VCaP (cell line): ENCODE results near the gene DUSP1.

ENCODE experiments used
- H3K27ac ChIP-seq: fragments of 450-650 bp; 2 replicates; pipeline ENCODE4 v1.5.1; 2017
- TF ChIP-seq, protein P1 (sequence below): fragments of 450-650 bp; conservative IDR thresholded peaks from 2 replicates; pipeline ENCODE4 v1.5.1; 2017; ENCODE audit warnings: mild to moderate bottlenecking, moderate library complexity

DUSP1 gene

DNA sequence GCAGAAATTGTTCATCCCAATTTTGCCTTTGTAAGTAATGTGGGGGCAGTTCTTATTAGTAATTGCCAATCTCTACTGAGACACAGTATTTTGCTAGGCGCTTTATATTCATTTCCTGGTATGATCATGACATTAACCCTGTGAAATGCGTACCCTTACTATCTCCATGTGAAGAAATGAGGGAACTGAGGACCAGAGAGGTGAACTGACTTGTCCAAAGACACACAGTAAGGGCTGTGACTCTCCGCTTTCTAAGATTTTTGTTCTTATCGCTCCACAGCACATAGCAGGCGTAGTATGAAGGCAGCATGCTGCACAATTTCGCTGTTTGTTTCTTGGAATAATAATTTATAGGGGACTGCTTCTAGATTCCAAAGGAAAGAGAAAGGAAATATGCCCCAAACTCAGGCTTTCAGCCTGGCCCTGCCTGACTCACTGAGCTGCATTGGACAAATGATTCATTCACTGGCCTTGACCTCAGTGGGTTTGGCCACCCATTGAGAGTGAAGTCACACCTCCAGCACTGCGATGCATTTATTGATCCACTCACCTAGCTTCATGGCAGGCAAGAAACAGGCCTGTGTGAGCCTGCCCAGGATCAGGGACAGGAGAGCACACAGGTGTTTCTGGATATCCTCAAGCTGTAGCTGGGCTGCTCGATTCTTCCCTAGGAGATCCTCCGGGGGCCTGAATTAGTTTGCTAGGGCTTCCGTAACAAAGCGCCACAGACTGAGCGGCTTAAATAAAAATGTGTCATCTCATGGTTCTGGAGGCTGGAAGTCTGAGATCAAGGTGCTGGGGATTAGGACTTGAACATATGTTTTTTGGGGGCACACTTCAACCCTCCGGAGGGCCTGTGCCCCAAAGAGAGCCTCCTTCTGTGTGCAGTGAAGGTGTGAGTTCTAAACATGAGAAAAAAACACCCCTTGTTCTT lies 7.2 kb upstream of the DUSP1 start:
- H3K27ac ChIP-seq: no peak overlapping the region
- TF ChIP-seq, protein P1, sequence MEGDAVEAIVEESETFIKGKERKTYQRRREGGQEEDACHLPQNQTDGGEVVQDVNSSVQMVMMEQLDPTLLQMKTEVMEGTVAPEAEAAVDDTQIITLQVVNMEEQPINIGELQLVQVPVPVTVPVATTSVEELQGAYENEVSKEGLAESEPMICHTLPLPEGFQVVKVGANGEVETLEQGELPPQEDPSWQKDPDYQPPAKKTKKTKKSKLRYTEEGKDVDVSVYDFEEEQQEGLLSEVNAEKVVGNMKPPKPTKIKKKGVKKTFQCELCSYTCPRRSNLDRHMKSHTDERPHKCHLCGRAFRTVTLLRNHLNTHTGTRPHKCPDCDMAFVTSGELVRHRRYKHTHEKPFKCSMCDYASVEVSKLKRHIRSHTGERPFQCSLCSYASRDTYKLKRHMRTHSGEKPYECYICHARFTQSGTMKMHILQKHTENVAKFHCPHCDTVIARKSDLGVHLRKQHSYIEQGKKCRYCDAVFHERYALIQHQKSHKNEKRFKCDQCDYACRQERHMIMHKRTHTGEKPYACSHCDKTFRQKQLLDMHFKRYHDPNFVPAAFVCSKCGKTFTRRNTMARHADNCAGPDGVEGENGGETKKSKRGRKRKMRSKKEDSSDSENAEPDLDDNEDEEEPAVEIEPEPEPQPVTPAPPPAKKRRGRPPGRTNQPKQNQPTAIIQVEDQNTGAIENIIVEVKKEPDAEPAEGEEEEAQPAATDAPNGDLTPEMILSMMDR: no peak

DNA sequence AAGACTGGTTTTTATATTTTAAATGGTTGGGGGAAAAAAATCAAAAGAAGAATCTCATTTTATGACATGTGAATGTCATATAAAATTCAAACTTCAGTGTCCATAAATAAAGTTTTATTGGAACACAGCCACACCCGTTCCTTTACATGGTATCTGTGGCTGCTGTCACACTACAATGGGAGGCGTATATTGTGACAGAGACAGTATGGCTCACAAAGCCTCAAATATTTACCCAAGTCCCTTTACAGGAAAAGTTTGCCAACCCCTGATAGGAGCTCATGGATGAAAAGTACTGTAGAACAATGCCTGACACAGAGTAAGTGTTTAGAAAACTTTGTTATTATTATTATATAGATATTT lies 5.2 kb upstream of the DUSP1 start:
- no peak overlapping the region; the same call in 1 of the 2 replicates for H3K27ac ChIP-seq
- TF ChIP-seq, protein P1: no peak

DNA sequence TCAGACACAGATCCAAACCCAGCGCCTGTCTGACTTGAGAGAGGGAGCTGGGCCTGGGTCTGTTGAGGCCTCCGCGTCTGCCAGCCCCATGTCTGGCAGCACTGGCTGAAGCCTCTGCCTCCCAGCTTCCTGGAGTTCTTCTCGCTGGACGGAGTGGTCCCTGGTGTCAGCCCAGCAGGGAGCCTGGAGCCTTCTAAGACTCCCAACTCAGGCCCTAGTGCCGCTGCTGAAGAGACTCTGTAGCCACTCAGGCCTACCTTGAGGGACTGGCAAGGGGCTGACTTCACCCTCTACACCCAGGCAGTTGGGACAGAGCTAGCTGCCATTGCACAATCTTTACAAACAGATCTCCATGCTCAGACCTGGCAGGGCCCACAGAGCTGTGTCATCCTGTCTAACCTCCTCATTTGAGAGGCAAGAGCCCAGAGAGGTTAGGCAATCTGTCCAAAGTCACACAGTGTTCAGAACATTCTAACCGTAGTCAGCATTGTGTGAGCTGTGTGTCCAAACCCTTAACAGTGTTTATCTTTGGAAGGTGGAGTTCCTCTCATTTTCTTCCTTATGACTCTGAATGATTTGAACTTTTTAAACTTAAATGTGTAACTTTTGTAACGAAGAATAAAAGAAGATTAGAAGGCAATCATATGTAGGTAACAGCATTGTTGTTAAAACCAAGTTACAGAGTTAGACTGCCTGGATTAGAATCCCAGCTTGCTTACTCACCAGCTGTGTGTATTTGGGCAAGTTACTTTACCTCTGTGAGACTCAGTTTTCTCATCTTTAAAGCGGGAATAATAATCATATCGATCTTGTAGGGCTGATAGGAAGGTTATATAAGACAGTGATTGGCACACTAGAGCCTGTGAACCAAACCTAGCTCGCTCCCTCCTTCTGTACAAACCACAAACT lies 4.6 kb upstream of the DUSP1 start:
- TF ChIP-seq, protein P1: no peak
- no peak overlapping the region; the same call in 1 of the 2 replicates for H3K27ac ChIP-seq

DNA sequence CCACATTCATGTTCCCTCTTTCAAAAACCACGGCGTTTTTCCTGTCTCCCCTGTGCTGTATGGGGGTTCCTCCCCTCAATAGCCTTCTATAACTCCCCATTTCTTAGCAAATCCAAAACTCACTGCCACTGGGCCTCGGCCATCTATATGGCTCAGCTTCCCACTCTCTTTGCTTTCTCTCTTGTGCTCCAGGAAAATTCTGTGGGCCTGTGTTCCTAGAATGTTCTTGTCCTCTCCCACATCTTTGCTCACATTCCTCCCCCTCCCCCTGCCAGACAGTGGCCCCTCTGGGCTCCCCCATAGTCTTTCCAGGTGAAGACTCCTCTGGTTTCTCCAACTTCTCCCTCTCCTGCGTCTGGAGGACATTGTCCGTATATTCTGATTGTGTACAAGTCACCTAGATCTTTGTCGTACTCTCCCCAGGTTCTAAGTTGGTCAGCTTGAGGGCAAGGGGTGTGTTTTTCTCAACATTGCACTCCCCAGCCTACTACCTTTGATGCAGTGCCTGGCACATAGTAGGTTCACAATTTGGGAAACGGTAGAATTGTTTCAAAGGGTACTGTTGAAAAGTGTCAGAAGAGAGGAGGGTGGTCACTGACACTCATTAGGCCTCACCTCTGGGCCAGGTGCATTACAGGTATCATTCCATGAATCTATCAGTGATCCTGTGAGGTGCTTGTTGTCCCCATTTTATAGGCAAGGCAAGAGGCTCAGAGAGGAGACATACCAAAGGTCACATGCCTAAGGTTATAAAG lies 3.7 kb upstream of the DUSP1 start:
- H3K27ac ChIP-seq: no peak overlapping the region
- TF ChIP-seq, protein P1: no peak

DNA sequence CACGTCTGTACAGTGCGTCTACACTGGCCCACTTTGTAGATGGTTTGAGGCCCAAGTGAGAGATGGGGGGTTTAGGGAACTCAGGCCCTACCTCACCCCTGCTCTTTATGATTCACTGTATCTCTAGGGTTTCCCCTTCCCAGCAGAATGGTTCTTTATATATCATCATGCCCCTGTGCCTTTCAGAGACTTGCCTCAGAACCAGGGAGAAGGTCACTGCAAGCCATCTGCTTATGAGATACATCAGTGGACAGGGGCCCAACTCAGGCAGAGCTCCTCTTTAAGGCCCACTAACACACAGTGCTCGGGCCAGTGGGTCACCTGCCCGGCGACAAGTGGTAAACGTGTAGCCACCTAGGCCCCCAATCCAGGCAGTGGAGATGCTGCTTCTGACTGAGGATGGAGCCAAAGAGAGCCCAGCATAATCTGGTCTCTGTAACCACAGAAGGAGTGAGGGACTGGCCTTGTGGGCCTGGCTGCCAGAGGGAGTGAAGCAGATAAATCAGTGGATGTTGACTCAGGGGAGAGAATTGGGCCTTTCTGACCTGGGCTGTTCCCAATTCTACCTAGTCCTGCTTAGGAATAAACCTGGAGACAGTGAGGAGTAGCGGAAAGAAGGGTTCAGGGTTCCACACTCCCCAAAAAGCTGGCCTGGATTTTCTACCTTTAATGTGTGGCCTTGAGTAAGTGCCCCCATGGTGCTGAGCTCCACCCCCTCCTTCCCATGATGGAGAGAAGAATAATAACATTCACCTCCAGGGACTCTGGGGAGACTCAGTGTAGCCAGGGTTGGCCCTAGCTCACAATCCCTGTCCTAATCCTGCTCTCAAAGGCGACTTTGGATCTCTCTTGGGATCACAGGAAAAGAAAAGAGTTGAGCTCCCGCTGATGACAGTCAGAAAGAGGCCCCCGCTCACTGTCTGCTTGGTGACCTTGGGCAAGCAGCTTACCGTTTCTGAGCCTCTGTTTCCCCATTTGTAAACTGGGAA lies 2.8 kb upstream of the DUSP1 start:
- H3K27ac ChIP-seq: no peak overlapping the region

More for the DNA sequence above, 2.8 kb upstream of the DUSP1 start:
- TF ChIP-seq, protein P1: no peak
